Astrocyte of the cerebellum (primary cell): Measurements from ENCODE around the gene UBTD2.

Experiments used
- DNase-seq: peaks from one replicate; pipeline ENCODE4 v3.0.0-alpha.2; 2011; ENCODE audit warnings: low read depth
- H3K4me3 ChIP-seq: 2 replicates; pipeline ENCODE4 v1.5.1; 2011; ENCODE audit warnings: mild to moderate bottlenecking, low read depth, low read length, moderate library complexity
- in situ Hi-C: cut with HindIII; loops from 2 replicates; pipeline ENCODE4 v1.10.0; 2017; ENCODE audit warnings: low sequenced_read_pairs
- TF ChIP-seq, protein P1 (sequence below): IDR thresholded peaks from 2 replicates; pipeline ENCODE4 v1.5.1; 2012; ENCODE audit warnings: low read length, low read depth, moderate library complexity, mild to moderate bottlenecking; ENCODE audit errors: missing control alignments

Gene UBTD2

DNA sequence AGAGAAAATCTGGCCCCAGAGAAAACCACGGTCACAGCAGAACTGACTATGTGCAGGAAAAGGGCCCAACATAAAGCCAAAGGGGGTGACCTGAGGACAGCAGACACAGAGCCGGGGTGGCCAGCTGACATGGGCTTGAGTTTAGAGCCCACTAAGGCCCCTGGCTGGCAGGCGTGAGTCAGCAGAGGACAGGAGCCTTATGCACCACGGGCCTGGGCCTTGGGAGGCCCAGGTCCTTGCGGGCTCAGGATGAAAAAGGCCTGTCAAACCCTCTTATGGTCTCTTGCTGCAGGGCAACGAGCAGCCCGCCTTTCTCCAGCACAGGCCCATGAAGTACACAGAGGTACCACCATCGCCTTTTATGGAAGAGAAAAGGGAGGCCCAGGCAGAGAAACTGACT lies 115.3 kb downstream of the UBTD2 start:
- TF ChIP-seq, protein P1, sequence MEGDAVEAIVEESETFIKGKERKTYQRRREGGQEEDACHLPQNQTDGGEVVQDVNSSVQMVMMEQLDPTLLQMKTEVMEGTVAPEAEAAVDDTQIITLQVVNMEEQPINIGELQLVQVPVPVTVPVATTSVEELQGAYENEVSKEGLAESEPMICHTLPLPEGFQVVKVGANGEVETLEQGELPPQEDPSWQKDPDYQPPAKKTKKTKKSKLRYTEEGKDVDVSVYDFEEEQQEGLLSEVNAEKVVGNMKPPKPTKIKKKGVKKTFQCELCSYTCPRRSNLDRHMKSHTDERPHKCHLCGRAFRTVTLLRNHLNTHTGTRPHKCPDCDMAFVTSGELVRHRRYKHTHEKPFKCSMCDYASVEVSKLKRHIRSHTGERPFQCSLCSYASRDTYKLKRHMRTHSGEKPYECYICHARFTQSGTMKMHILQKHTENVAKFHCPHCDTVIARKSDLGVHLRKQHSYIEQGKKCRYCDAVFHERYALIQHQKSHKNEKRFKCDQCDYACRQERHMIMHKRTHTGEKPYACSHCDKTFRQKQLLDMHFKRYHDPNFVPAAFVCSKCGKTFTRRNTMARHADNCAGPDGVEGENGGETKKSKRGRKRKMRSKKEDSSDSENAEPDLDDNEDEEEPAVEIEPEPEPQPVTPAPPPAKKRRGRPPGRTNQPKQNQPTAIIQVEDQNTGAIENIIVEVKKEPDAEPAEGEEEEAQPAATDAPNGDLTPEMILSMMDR = no peak
- no peak for DNase-seq
- H3K4me3 ChIP-seq = no peak overlapping the region
- in situ Hi-C loops = no loop called here

DNA sequence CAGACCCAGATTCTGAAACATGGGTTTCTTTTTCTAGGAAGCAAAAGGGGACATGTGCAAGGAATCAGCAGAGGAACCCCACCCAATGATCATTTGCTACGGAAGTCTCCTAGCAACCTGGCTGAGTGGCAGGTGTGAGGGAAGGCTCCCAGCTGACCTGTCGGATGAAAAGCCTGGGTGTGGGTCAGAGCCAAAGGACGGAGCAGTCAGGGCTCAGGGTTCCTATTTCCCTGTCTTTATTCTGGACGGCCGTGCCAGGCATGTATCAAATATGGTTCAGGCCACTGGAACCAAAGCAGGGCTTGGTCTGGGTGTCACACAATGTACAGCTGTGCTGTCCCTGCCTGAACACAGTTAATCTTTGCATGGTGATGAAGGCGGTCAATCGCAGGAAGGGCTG lies 115.7 kb downstream of the UBTD2 start:
- in situ Hi-C loops = no loop called here
- H3K4me3 ChIP-seq = no peak overlapping the region
- no peak for DNase-seq

DNA sequence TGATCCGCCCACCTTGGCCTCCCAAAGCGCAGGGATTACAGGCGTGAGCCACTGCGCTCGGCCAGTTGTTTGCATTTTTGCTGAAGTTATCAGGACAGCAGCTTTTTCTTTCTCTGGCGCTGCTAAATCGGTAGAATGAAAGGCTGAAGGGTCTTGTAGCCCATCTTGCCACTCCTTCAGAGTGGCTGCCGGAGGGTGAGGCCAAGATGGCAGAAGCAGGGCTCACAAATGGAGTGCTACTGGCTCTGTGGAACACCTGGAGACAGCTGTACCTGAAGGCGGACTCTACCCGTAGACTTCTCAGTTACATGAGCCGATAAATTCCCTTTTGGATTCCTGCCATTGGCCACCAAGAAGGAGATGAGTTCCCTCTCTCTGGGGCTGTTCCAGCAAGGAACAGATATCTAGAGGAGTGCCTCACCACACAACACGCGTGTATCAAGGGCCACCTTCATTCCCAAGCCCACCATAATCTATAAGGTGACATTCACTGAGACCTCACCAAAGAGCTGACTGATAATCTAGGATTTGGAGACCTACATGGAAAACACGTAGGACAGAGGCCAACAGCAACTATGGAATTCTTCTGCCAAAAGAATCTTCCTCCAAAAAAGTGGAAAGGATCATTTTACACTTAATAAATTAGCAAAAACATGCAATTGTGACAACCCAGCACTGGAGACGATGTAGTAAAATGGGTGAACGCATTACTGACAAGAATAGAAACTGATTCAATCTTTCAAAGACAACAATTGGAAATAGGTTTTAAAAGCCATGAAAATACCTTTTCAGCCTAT lies 117.3 kb downstream of the UBTD2 start:
- TF ChIP-seq, protein P1 = no peak
- H3K4me3 ChIP-seq = no peak overlapping the region
- in situ Hi-C loops = no loop called here
- no peak for DNase-seq

More for the DNA sequence above, 115.7 kb downstream of the UBTD2 start:
- TF ChIP-seq, protein P1 = no peak

DNA sequence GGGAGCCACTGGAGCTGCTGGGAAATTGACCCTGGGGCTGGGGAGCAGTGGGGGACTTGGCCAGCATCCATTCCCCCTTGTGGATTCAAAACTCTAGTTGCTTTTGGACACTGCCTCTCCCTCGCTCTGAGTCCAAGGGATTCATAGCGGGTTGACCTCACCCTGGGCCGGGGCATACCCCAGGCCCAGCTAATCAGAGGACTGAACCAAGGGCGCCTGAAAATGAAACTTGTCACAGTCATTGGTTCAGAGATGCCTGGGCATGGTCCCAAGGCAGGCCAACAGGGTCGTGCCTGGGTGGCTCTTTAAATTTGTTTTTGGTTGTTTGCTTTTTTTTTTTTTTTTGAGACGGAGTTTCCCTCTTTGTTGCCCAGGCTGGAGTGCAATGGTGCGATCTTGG lies 118.1 kb downstream of the UBTD2 start:
- TF ChIP-seq, protein P1 = no peak
- in situ Hi-C loops = no loop called here
- H3K4me3 ChIP-seq = no peak overlapping the region
- no peak for DNase-seq

DNA sequence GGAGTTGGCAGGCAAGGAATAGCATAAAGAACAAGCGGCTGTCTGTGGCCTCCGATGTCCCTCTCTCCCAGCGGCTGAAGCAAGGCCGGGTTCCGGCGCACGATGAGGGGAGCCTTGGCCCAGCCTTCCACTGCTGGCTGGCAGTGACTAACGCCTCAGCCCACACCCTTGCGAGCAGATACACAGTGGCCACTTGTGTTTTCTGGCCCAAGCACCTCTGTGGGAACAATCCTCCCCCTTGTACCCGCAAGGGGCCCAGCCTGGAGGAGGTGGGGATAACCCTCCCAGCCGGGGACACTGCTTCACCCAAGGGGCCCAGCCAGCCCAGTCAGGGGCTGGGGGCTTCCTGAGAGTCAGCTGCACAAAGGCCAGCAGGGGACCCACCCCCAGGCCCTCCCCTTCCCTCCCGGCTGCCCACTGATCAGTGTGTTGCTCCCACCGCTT lies 118.8 kb downstream of the UBTD2 start:
- in situ Hi-C loops = no loop called here
- TF ChIP-seq, protein P1 = no peak
- DNase-seq = no peak
- no peak overlapping the region for H3K4me3 ChIP-seq

DNA sequence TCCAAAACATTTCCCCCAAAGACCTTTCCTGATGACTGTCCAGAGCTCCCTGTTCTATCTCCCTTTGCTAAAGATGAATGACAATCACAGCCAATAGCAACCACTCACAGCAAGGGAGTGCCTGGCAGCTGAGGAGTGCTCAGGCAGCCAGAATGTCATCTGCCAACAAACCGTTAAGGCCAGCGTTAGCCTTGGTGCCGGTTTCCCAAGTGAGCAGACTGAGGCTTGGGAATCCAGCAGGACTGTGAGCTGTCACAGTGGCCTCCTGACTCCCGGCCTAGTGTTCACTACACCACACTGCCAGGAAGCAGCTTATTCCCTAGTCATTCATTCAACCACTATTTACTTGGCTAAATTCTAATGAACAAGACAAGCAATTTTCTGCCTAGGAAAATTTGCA lies 120.2 kb downstream of the UBTD2 start:
- H3K4me3 ChIP-seq = no peak overlapping the region
- TF ChIP-seq, protein P1 = no peak
- DNase-seq = no peak
- in situ Hi-C loops = no loop called here
